Endodermal cell (in vitro differentiated cells): ENCODE results near the gene DCUN1D1. TPM values are rescaled to one million over a fixed set of nuclear protein-coding genes. Genes with fewer than 3 reads are reported as not detected.

Experiments
- DNase-seq: peaks from one replicate; pipeline ENCODE4 v3.0.0-alpha.2; 2017
- H3K27ac ChIP-seq: 2 replicates; pipeline ENCODE4 v1.5.1; 2013; ENCODE audit warnings: mild to moderate bottlenecking, low read depth, low read length, moderate library complexity
- H3K27me3 ChIP-seq: 2 replicates; pipeline ENCODE4 v1.6.1; 2013; ENCODE audit warnings: mild to moderate bottlenecking, low read length, moderate library complexity; ENCODE audit not compliant: insufficient read depth, control insufficient read depth, poor library complexity, severe bottlenecking
- H3K36me3 ChIP-seq: 2 replicates; pipeline ENCODE4 v1.7.0; 2013; ENCODE audit warnings: mild to moderate bottlenecking, low read length, moderate library complexity; ENCODE audit not compliant: control insufficient read depth, insufficient read depth
- H3K4me1 ChIP-seq: one replicate; pipeline ENCODE4 v1.7.0; 2013; ENCODE audit warnings: low read length; ENCODE audit not compliant: control insufficient read depth, insufficient read depth
- H3K4me3 ChIP-seq: 2 replicates; pipeline ENCODE4 v1.5.1; 2013; ENCODE audit warnings: mild to moderate bottlenecking, low read length, moderate library complexity
- H3K9ac ChIP-seq: 2 replicates; pipeline ENCODE4 v1.6.1; 2013; ENCODE audit warnings: mild to moderate bottlenecking, low read length, moderate library complexity; ENCODE audit not compliant: poor library complexity, severe bottlenecking; ENCODE audit errors: extremely low read depth
- H3K9me3 ChIP-seq: 2 replicates; pipeline ENCODE4 v1.6.1; 2013; ENCODE audit warnings: mild to moderate bottlenecking, low read length, moderate library complexity; ENCODE audit not compliant: control insufficient read depth
- H3K27ac Mint-ChIP-seq: 2 replicates; pipeline ENCODE4 v1.8.0; 2020; ENCODE audit warnings: mixed read lengths
- H3K27me3 Mint-ChIP-seq: 2 replicates; pipeline ENCODE4 v1.8.0; 2021; ENCODE audit warnings: mild to moderate bottlenecking, mixed read lengths; ENCODE audit not compliant: insufficient read depth
- H3K36me3 Mint-ChIP-seq: 2 replicates; pipeline ENCODE4 v1.8.0; 2020; ENCODE audit warnings: low read depth, mixed read lengths
- H3K4me1 Mint-ChIP-seq: 2 replicates; pipeline ENCODE4 v1.8.0; 2020; ENCODE audit warnings: mixed read lengths
- H3K4me3 Mint-ChIP-seq: 2 replicates; pipeline ENCODE4 v1.8.0; 2020; ENCODE audit warnings: mild to moderate bottlenecking, moderate library complexity, mixed read lengths
- H3K9me3 Mint-ChIP-seq: 2 replicates; pipeline ENCODE4 v1.8.0; 2020; ENCODE audit warnings: mild to moderate bottlenecking, mixed read lengths
- CTCF ChIP-seq: fragments of 200-600 bp; sonication (generic); conservative IDR thresholded peaks from 2 replicates; pipeline ENCODE4 v1.5.0; 2021; ENCODE audit warnings: antibody characterized with exemption, mild to moderate bottlenecking
- WGBS, 2 experiments: methylation state at CpG; one replicate each; pipeline versions ENCODE4 v1.1.5 to v1.1.7; 2013; ENCODE audit warnings: missing lambda C conversion rate in 2 of 2, mixed read lengths in 1 of 2; ENCODE audit not compliant: insufficient coverage in 1 of 2, insufficient read length in 1 of 2; 5-methylcytosine and 5-hydroxymethylcytosine counted together
- total RNA-seq, 2 donors: library from RNA; stranded (reverse); fragmentation: NEBNext Ultra II Directional in 1 of 2; extraction: Animal tissue kit (Norgen Biotek cat#: 25700) in 1 of 2; gene quantifications; 2 replicates in 1 of 2; 3 replicates in 1 of 2; pipeline ENCODE4 v1.2.1, GENCODE V29; 2021

DCUN1D1 gene
- total RNA-seq, 2 donors from 2014 or later, result 59.6 to 65.6 TPM

GRCh38 chr3:182989566-182989965, 9.2 kb upstream of the DCUN1D1 start:
- Mint-ChIP-seq H3K9me3 (peaks cover 13% of the 10 kb centered on the region), H3K36me3 (no peaks in the 10 kb centered on the region), H3K27me3 (no peaks in the 10 kb centered on the region), H3K27ac (no peak overlapping the region), H3K4me1 (no peaks in the 10 kb centered on the region), H3K4me3 (no peak overlapping the region)
- Histone ChIP-seq H3K36me3 (no peaks in the 10 kb centered on the region), H3K9ac (no peak overlapping the region), H3K4me1 (no peaks in the 10 kb centered on the region), H3K4me3 (no peak overlapping the region), H3K27ac (no peak overlapping the region), H3K9me3 (no peaks in the 10 kb centered on the region), H3K27me3 (no peaks in the 10 kb centered on the region)
- DNase-seq, result peak; percentile 36
- WGBS, 2 experiments, result 93 to 94% methylated on average over 2 to 3 of the region's 3 CpGs
- TF ChIP-seq CTCF, result no peak

- Histone ChIP-seq H3K9me3 (no peaks in the 10 kb centered on the region), H3K36me3 (no peaks in the 10 kb centered on the region), H3K4me3 (no peak overlapping the region), H3K27me3 (no peaks in the 10 kb centered on the region), H3K4me1 (no peaks in the 10 kb centered on the region), H3K9ac (no peak overlapping the region), H3K27ac (no peak overlapping the region)
- TF ChIP-seq CTCF, result no peak
- WGBS, 2 experiments, result 95 to 99% methylated on average over 6 of the region's 6 CpGs
- DNase-seq, result no peak
- Mint-ChIP-seq H3K27me3 (no peaks in the 10 kb centered on the region), H3K9me3 (no peaks in the 10 kb centered on the region), H3K27ac (no peak overlapping the region), H3K4me3 (no peak overlapping the region), H3K4me1 (peaks cover 5% of the 10 kb centered on the region), H3K36me3 (no peaks in the 10 kb centered on the region)
These were observed 5.7 kb upstream of the DCUN1D1 start for GRCh38 chr3:182986021-182986420.

GRCh38 chr3:182983876-182984275, 3.5 kb upstream of the DCUN1D1 start:
- no peaks in the 10 kb centered on the region for H3K27me3 Mint-ChIP-seq
- TF ChIP-seq CTCF, result no peak
- H3K27me3 ChIP-seq, result no peaks in the 10 kb centered on the region
- H3K9me3 ChIP-seq, result no peaks in the 10 kb centered on the region
- no peak overlapping the region for H3K4me3 ChIP-seq
- no peaks in the 10 kb centered on the region for H3K4me1 ChIP-seq
- no peak overlapping the region for H3K9ac ChIP-seq
- DNase-seq, result no peak
- peaks cover 13% of the 10 kb centered on the region for H3K4me1 Mint-ChIP-seq
- H3K27ac ChIP-seq, result no peak overlapping the region
- no peaks in the 10 kb centered on the region for H3K36me3 Mint-ChIP-seq
- no peaks in the 10 kb centered on the region for H3K36me3 ChIP-seq
- H3K4me3 Mint-ChIP-seq, result no peak overlapping the region
- H3K27ac Mint-ChIP-seq, result no peak overlapping the region
- H3K9me3 Mint-ChIP-seq, result no peaks in the 10 kb centered on the region
